Activated T-helper 2 cell treated with anti-CD3 and anti-CD28 coated beads, Interferon-gamma antibody, Interleukin-2, Interleukin-4, amounts not matched to agents 10 μg/mL and 5 μg/mL and 100 μg/mL, durations not matched to agents 14 hours and 24 hours and 36 hours (primary cell): Measurements from ENCODE around the gene PRDM4. TPM values are rescaled to one million over a fixed set of nuclear protein-coding genes. Genes with fewer than 3 reads are reported as not detected.
"Not testable (repeated sequence)": the region's sequence is repeated elsewhere in the genome, so short reads cannot be mapped to it uniquely, and the experiment has no call there.

ENCODE experiments used
- DNase-seq: peaks from one replicate; pipeline ENCODE4 v3.0.0; 2021; ENCODE audit warnings: low spot score
- H3K27ac Mint-ChIP-seq: one replicate; pipeline ENCODE4 v1.8.0; 2021; ENCODE audit warnings: mixed read lengths
- H3K27me3 Mint-ChIP-seq: one replicate; pipeline ENCODE4 v1.8.0; 2021; ENCODE audit warnings: low read depth, mixed read lengths
- H3K36me3 Mint-ChIP-seq: one replicate; pipeline ENCODE4 v1.8.0; 2021; ENCODE audit warnings: low read depth, mixed read lengths
- H3K4me1 Mint-ChIP-seq: one replicate; pipeline ENCODE4 v1.8.0; 2021; ENCODE audit warnings: low read depth, mixed read lengths
- H3K4me3 Mint-ChIP-seq: one replicate; pipeline ENCODE4 v1.8.0; 2021; ENCODE audit warnings: low read depth, mild to moderate bottlenecking, moderate library complexity, mixed read lengths
- H3K9me3 Mint-ChIP-seq: one replicate; pipeline ENCODE4 v1.8.0; 2021; ENCODE audit warnings: mixed read lengths
- intact Hi-C: fragments of 100-400 bp; cut with micrococcal nuclease; formaldehyde crosslinking; loops from one replicate; pipeline ENCODE4 v1.15.1; 2023
- total RNA-seq: library from RNA; stranded (reverse); gene quantifications from 2 replicates; pipeline ENCODE4 v1.2.3, GENCODE V29; 2022

PRDM4 gene
- total RNA-seq, 1 donor from 2014 or later: 30.5 TPM

GRCh38 chr12:107760207-107760808 lies 629 bp downstream of the PRDM4 start:
- H3K27me3 Mint-ChIP-seq: peaks cover 3% of the 10 kb centered on the region

DNA sequence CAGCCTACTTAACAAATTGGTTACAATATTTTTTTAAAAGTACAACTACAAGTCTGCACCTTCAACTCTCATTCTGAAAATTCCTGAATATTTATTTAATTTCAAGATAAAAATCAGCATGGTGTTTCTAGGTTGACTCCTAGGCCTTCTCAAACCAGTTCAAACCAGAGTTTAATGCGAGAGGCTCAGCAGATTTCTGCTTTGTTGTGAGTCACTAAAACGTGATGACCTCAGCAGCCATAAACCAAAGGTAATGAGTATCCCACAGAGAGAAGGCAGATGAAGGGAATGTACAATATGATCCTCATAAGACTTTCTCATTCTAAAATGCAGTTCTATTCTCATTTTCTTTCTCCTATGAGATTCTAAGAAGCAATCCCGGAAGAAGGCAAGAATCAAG lies 1.5 kb downstream of the PRDM4 start:
- no peak for DNase-seq
- Mint-ChIP-seq H3K9me3 (peaks cover 5% of the 10 kb centered on the region), H3K27me3 (peaks cover 2% of the 10 kb centered on the region), H3K27ac (peak overlapping the region; percentile 82), H3K4me1 (peaks cover 27% of the 10 kb centered on the region), H3K36me3 (peaks cover 41% of the 10 kb centered on the region), H3K4me3 (peak overlapping the region; percentile 91)
- intact Hi-C loops: no loop called here

More at GRCh38 chr12:107760207-107760808, 629 bp downstream of the PRDM4 start:
- H3K4me1 Mint-ChIP-seq: peaks cover 27% of the 10 kb centered on the region
- peaks cover 35% of the 10 kb centered on the region for H3K36me3 Mint-ChIP-seq
- peak overlapping the region; percentile 82 for H3K27ac Mint-ChIP-seq
- intact Hi-C loops: loop anchor here (2.0 kb wide), 1 partner anchor 124 kb away; no protein-coding TSS in a partner anchor
- H3K9me3 Mint-ChIP-seq: peaks cover 5% of the 10 kb centered on the region
- H3K4me3 Mint-ChIP-seq: peak overlapping the region; percentile 91
- peak; percentile 26 for DNase-seq

DNA sequence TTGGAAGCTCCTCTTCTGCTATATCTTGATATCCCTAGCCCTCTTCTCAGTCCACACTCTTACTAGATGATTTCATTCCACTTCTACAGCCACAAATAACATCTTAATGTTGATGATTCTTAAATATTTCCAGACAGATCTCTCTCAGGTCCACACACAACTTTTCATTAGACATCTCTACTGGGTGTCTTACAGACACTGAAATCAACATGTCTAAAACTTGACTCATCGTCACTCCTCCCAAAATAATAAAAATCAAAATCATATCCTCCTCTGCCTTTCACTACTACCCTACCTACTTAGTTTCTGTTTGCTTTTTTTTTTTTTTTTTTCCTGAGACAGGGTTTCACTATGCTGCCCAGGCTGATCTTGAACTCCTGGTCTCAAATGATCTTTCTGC lies 11.9 kb downstream of the PRDM4 start:
- H3K4me3 Mint-ChIP-seq: no peak overlapping the region
- H3K36me3 Mint-ChIP-seq: peaks cover 45% of the 10 kb centered on the region
- no peak for DNase-seq
- no peaks in the 10 kb centered on the region for H3K27me3 Mint-ChIP-seq
- peaks cover 2% of the 10 kb centered on the region for H3K4me1 Mint-ChIP-seq
- no peak overlapping the region for H3K27ac Mint-ChIP-seq
- intact Hi-C loops: no loop called here
- no peaks in the 10 kb centered on the region for H3K9me3 Mint-ChIP-seq

GRCh38 chr12:107748472-107748871 lies 12.5 kb downstream of the PRDM4 start:
- Mint-ChIP-seq H3K36me3 (peaks cover 42% of the 10 kb centered on the region), H3K4me3 (no peak overlapping the region), H3K27me3 (no peaks in the 10 kb centered on the region), H3K4me1 (peaks cover 2% of the 10 kb centered on the region), H3K27ac (no peak overlapping the region), H3K9me3 (no peaks in the 10 kb centered on the region)
- DNase-seq: no peak
- intact Hi-C loops: no loop called here

DNA sequence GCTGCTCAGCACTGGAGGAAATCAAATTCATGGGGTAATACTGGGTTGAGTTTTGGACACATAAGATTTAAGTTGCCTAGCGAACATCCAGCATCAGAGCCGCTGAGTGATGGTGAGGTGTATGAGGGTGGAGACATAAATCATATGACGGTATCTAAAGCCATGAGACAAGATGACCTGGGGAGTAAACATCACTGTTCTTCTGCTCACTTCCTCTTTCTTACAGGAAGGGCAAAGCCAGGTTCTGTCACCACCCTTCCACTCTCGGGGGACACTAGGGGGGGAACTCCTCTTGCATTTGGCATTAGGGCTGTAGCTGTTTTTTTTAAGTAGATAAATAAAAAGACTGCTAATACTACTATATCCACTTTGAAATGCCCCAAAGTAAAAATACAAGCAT lies 24.0 kb downstream of the PRDM4 start:
- H3K4me1 Mint-ChIP-seq: peaks cover 2% of the 10 kb centered on the region
- intact Hi-C loops: no loop called here
- H3K4me3 Mint-ChIP-seq: no peak overlapping the region
- no peaks in the 10 kb centered on the region for H3K9me3 Mint-ChIP-seq
- no peaks in the 10 kb centered on the region for H3K27me3 Mint-ChIP-seq
- DNase-seq: no peak
- peaks cover 76% of the 10 kb centered on the region for H3K36me3 Mint-ChIP-seq
- no peak overlapping the region for H3K27ac Mint-ChIP-seq

DNA sequence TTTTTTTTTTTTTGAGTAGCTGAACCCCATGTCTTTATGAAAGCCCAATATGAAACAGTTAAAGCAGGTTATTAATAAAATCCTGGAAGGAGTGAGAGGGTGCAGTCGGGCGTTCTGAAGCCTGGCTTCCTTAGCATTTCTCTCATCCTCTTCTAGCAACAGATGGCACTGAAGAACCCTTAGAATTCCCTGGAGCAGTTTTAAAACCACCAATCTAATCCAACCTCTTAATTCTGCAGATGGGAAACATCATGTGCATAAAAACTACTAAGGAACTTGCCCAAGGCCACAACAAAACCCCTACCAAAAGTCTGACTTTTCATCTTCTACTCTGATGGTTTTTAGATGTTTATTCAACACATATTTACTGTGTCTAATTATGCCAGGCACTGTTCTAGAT lies 25.2 kb downstream of the PRDM4 start:
- Mint-ChIP-seq H3K9me3 (no peaks in the 10 kb centered on the region), H3K36me3 (peaks cover 64% of the 10 kb centered on the region), H3K4me1 (peaks cover 2% of the 10 kb centered on the region), H3K27me3 (no peaks in the 10 kb centered on the region), H3K4me3 (no peak overlapping the region), H3K27ac (no peak overlapping the region)
- intact Hi-C loops: no loop called here
- DNase-seq: no peak

- Mint-ChIP-seq H3K36me3 (peaks cover 54% of the 10 kb centered on the region), H3K9me3 (no peaks in the 10 kb centered on the region), H3K27ac (no peak overlapping the region), H3K4me3 (no peak overlapping the region), H3K4me1 (peaks cover 2% of the 10 kb centered on the region), H3K27me3 (no peaks in the 10 kb centered on the region)
- intact Hi-C loops: no loop called here
- DNase-seq: no peak
Measured at GRCh38 chr12:107734139-107734538, 26.8 kb downstream of the PRDM4 start.

DNA sequence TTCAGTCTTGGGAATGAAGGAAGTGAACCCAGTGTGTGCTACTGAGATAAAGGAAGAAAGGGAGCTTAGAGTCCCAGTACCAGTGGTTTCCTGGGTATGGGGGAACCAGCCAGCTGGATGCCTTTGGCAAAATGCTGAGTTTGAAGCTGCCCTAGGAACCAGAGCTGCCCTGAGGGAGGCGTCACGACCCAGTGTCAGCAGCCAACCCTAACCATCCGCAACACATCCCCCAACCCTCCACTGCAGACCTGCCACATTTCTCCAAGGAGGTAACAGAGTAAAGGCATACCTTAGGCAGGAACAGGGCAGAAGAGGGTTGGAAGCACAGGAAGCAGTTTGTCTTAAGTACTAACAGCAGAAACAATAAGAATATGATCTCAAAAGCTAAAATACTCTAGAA lies 28.6 kb downstream of the PRDM4 start:
- Mint-ChIP-seq H3K4me1 (peaks cover 2% of the 10 kb centered on the region), H3K9me3 (no peaks in the 10 kb centered on the region), H3K4me3 (no peak overlapping the region), H3K27me3 (no peaks in the 10 kb centered on the region), H3K36me3 (peaks cover 37% of the 10 kb centered on the region), H3K27ac (no peak overlapping the region)
- no peak for DNase-seq
- intact Hi-C loops: no loop called here

GRCh38 chr12:107731366-107731765 lies 29.6 kb downstream of the PRDM4 start:
- Mint-ChIP-seq H3K9me3 (no peaks in the 10 kb centered on the region), H3K4me3 (no peak overlapping the region), H3K4me1 (no peaks in the 10 kb centered on the region), H3K36me3 (peaks cover 27% of the 10 kb centered on the region), H3K27me3 (no peaks in the 10 kb centered on the region), H3K27ac (no peak overlapping the region)
- intact Hi-C loops: no loop called here
- DNase-seq: no peak

- no peaks in the 10 kb centered on the region for H3K9me3 Mint-ChIP-seq
- no peak for DNase-seq
- H3K36me3 Mint-ChIP-seq: peaks cover 21% of the 10 kb centered on the region
Measured at GRCh38 chr12:107730618-107731341, 30.2 kb downstream of the PRDM4 start.

DNA sequence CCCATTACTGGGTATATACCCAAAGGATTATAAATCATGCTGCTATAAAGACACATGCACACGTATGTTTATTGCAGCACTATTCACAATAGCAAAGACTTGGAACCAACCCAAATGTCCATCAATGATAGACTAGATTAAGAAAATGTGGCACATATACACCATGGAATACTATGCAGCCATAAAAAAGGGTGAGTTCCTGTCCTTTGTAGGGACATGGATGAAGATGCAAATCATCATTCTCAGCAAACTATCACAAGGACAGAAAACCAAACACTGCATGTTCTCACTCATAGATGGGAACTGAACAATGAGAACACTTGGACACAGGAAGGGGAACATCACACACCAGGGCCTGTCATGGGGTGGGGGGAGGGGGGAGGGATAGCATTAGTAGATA lies 33.2 kb downstream of the PRDM4 start:
- H3K36me3 Mint-ChIP-seq, H3K4me3 Mint-ChIP-seq, intact Hi-C loops, H3K9me3 Mint-ChIP-seq, H3K4me1 Mint-ChIP-seq, H3K27ac Mint-ChIP-seq, H3K27me3 Mint-ChIP-seq, DNase-seq: not testable (repeated sequence)

More at GRCh38 chr12:107730618-107731341, 30.2 kb downstream of the PRDM4 start:
- H3K4me1 Mint-ChIP-seq: no peaks in the 10 kb centered on the region
- intact Hi-C loops: no loop called here
- no peak overlapping the region for H3K27ac Mint-ChIP-seq
- H3K4me3 Mint-ChIP-seq: no peak overlapping the region
- no peaks in the 10 kb centered on the region for H3K27me3 Mint-ChIP-seq

- H3K27ac Mint-ChIP-seq, H3K27me3 Mint-ChIP-seq, intact Hi-C loops, H3K4me3 Mint-ChIP-seq, H3K9me3 Mint-ChIP-seq, DNase-seq, H3K36me3 Mint-ChIP-seq, H3K4me1 Mint-ChIP-seq: not testable (repeated sequence)
Measured at GRCh38 chr12:107727327-107727726, 33.6 kb downstream of the PRDM4 start.

- no peak for DNase-seq
- Mint-ChIP-seq H3K36me3 (peaks cover 38% of the 10 kb centered on the region), H3K9me3 (no peaks in the 10 kb centered on the region)
Measured at GRCh38 chr12:107718606-107719005, 42.3 kb downstream of the PRDM4 start.

More at GRCh38 chr12:107718606-107719005, 42.3 kb downstream of the PRDM4 start:
- H3K4me3 Mint-ChIP-seq: no peak overlapping the region
- intact Hi-C loops: no loop called here
- peaks cover 1% of the 10 kb centered on the region for H3K4me1 Mint-ChIP-seq
- no peak overlapping the region for H3K27ac Mint-ChIP-seq
- H3K27me3 Mint-ChIP-seq: no peaks in the 10 kb centered on the region
